ENCODE measurements around the gene BNIP3. TPM values are rescaled to one million over a fixed set of nuclear protein-coding genes. Genes with fewer than 3 reads are reported as not detected.

BNIP3 gene
- total RNA-seq, 1 experiment from 2014 or later: 24.9 TPM

DNA sequence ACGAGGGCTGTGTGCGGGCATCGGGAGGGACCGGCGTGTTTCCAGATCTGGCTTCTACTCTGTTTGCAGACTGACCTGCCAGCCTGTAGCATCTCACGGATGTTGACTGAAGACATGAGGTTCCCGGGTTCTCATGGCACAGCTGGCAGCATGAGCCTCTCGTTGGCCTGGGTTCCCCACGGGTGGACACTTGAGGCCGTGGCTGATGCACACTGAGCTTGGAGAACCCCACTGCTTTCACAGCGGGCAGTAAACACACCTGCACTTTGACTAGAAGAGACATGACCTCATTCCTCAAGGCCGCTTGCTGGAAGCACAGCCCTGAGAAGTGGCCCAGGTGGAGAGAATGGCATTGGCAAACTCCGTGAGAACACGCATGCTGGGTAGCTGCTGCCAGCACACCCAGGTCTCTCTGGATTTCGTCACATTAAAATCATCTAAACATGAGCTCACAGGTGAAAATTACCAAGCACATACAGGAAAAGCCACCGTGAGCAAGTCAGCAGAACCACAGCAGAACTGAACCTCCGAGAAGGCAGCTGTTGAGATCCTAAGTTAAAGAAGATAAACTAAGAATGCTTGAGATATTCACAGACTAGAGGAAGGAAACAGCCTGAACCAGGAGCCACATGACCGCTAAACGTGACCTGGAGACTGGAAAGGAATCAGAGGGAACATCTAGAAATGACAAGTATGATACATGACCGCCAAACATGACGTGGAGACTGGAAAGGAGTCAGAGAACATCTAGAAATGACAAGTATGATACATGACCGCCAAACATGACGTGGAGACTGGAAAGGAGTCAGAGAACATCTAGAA, 32.5 kb downstream of the BNIP3 start:
- POLR2A ChIA-PET (ENCODE audit: low non-redundant PET): no interaction called here
- CTCF ChIA-PET: no interaction called here

GRCh38 chr10:131948501-131948900, 33.2 kb downstream of the BNIP3 start:
- peaks cover 51% of the 10 kb centered on the region for H3K36me3 ChIP-seq (ENCODE audit: insufficient read depth, low read length, poor library complexity, severe bottlenecking)
- peaks cover 18% of the 10 kb centered on the region for H3K4me1 ChIP-seq (ENCODE audit: insufficient read depth, low read length, poor library complexity, severe bottlenecking)
- H3K9me3 ChIP-seq (ENCODE audit: low read depth, low read length, poor library complexity, severe bottlenecking): no peaks in the 10 kb centered on the region
- H3K27me3 ChIP-seq (replicated peaks; ENCODE audit: insufficient read depth, low read depth, low read length, poor library complexity): no peaks in the 10 kb centered on the region
- no peak overlapping the region for H3K4me3 ChIP-seq (ENCODE audit: low read depth, low read length, poor library complexity, severe bottlenecking)
- TF ChIP-seq EZH2 (IDR thresholded peaks at IDR 0.05; ENCODE audit: borderline replicate concordance, low read depth, low read length, poor library complexity, severe bottlenecking): no peak
- TF ChIP-seq CTCF (conservative IDR thresholded peaks at IDR 0.05; ENCODE audit: low read depth, low read length): no peak
- intact Hi-C loops (cut with micrococcal nuclease; ENCODE audit: unreplicated experiment): no loop called here
- no peak for DNase-seq (ENCODE audit: low spot score)
- no peak overlapping the region for H3K27ac ChIP-seq (ENCODE audit: low read depth, low read length, poor library complexity, severe bottlenecking)
- ChIA-PET CTCF (no interaction called here), POLR2A (ENCODE audit: low non-redundant PET) (no interaction called here)
- no TSS peak for BruUV-seq (replicated peaks)

More for the DNA sequence above, 32.5 kb downstream of the BNIP3 start:
- Histone ChIP-seq H3K9me3 (ENCODE audit: low read depth, low read length, poor library complexity, severe bottlenecking) (no peaks in the 10 kb centered on the region), H3K4me3 (ENCODE audit: low read depth, low read length, poor library complexity, severe bottlenecking) (no peak overlapping the region), H3K4me1 (ENCODE audit: insufficient read depth, low read length, poor library complexity, severe bottlenecking) (peaks cover 18% of the 10 kb centered on the region), H3K27ac (ENCODE audit: low read depth, low read length, poor library complexity, severe bottlenecking) (no peak overlapping the region), H3K36me3 (ENCODE audit: insufficient read depth, low read length, poor library complexity, severe bottlenecking) (peaks cover 46% of the 10 kb centered on the region), H3K27me3 (replicated peaks; ENCODE audit: insufficient read depth, low read depth, low read length, poor library complexity) (no peaks in the 10 kb centered on the region)
- no peak for DNase-seq (ENCODE audit: low spot score)
- BruUV-seq (replicated peaks): no TSS peak
- intact Hi-C loops (cut with micrococcal nuclease; ENCODE audit: unreplicated experiment): no loop called here
- no peak for TF ChIP-seq EZH2 (IDR thresholded peaks at IDR 0.05; ENCODE audit: borderline replicate concordance, low read depth, low read length, poor library complexity, severe bottlenecking)
- TF ChIP-seq CTCF (conservative IDR thresholded peaks at IDR 0.05; ENCODE audit: low read depth, low read length): no peak

DNA sequence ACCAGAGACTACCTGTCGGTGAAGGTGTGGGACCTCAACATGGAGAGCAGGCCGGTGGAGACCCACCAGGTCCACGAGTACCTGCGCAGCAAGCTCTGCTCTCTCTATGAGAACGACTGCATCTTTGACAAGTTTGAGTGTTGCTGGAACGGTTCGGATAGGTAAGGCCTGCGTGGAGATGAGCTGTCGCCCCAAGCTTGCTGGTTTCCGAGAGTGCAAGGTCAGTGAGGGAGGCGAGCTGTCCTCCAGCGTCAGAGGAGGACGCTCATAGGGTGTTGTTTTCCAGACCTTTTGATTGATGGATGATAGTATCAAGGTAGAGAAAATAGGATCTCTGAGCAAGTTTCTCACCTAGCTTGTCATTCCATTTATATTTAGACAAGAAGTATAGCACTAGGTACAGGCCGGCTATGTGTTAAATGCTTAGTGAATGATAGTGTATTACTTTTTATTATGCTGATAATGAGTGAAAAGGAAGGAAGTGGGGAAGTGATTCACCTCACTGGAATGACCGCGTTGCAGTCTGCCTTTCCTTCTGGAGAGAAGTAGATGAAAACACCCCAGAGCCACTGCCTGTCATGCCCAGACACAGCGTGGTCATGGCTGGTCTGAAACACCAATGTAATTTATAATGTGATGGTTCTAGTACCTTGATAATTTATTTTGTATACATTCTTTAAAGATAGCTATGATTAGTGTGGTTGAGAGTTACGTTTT, 33.9 kb downstream of the BNIP3 start:
- POLR2A ChIA-PET (ENCODE audit: low non-redundant PET): no interaction called here

More for the DNA sequence above, 33.9 kb downstream of the BNIP3 start:
- intact Hi-C loops (cut with micrococcal nuclease; ENCODE audit: unreplicated experiment): no loop called here
- Histone ChIP-seq H3K4me1 (ENCODE audit: insufficient read depth, low read length, poor library complexity, severe bottlenecking) (peaks cover 18% of the 10 kb centered on the region), H3K27ac (ENCODE audit: low read depth, low read length, poor library complexity, severe bottlenecking) (peak overlapping the region; percentile 50), H3K9me3 (ENCODE audit: low read depth, low read length, poor library complexity, severe bottlenecking) (no peaks in the 10 kb centered on the region), H3K36me3 (ENCODE audit: insufficient read depth, low read length, poor library complexity, severe bottlenecking) (peaks cover 51% of the 10 kb centered on the region), H3K4me3 (ENCODE audit: low read depth, low read length, poor library complexity, severe bottlenecking) (no peak overlapping the region), H3K27me3 (replicated peaks; ENCODE audit: insufficient read depth, low read depth, low read length, poor library complexity) (no peaks in the 10 kb centered on the region)
- DNase-seq (ENCODE audit: low spot score): peak; percentile 84
- CTCF ChIA-PET: no interaction called here
- BruUV-seq (replicated peaks): TSS peak; percentile 82
- TF ChIP-seq CTCF (conservative IDR thresholded peaks at IDR 0.05; ENCODE audit: low read depth, low read length) (no peak), EZH2 (IDR thresholded peaks at IDR 0.05; ENCODE audit: borderline replicate concordance, low read depth, low read length, poor library complexity, severe bottlenecking) (no peak)

All from A673 (cell line).